IMR-90 (cell line): Measurements from ENCODE around the gene CADM4.

ENCODE experiments used
- CHD1 ChIP-seq: IDR thresholded peaks from 2 replicates; pipeline ENCODE4 v1.6.1; 2012; ENCODE audit warnings: low read depth, low read length, improper control_type of control experiment
- ELK1 ChIP-seq: fragments of 150-350 bp; IDR thresholded peaks from 2 replicates; pipeline ENCODE4 v1.6.1; 2016; ENCODE audit warnings: low read depth, mild to moderate bottlenecking, low read length, moderate library complexity, borderline replicate concordance
- FOS ChIP-seq: fragments of 150-350 bp; IDR thresholded peaks from 2 replicates; pipeline ENCODE4 v1.6.1; 2016; ENCODE audit warnings: low read depth, low read length
- MAZ ChIP-seq: IDR thresholded peaks from 2 replicates; pipeline ENCODE4 v1.6.1; 2012; ENCODE audit warnings: low read depth, mild to moderate bottlenecking, low read length, improper control_type of control experiment, moderate library complexity, borderline replicate concordance
- MXI1 ChIP-seq: IDR thresholded peaks from 2 replicates; pipeline ENCODE4 v1.6.1; 2012; ENCODE audit warnings: low read depth, mild to moderate bottlenecking, low read length, moderate library complexity, borderline replicate concordance
- POLR2A ChIP-seq: IDR thresholded peaks from 2 replicates; pipeline ENCODE4 v1.6.1; 2012; ENCODE audit warnings: mild to moderate bottlenecking, low read depth, low read length
- RAD21 ChIP-seq: IDR thresholded peaks from 2 replicates; pipeline ENCODE4 v1.6.1; 2012; ENCODE audit warnings: low read length, improper control_type of control experiment
- RCOR1 ChIP-seq: IDR thresholded peaks from 2 replicates; pipeline ENCODE4 v1.6.1; 2012; ENCODE audit warnings: mild to moderate bottlenecking, low read length, improper control_type of control experiment; ENCODE audit not compliant: insufficient replicate concordance
- RFX5 ChIP-seq: IDR thresholded peaks from 2 replicates; pipeline ENCODE4 v1.8.0; 2012; ENCODE audit warnings: low read depth, mild to moderate bottlenecking, low read length, moderate library complexity
- SMC3 ChIP-seq: fragments of 150-350 bp; IDR thresholded peaks from 2 replicates; pipeline ENCODE4 v1.6.1; 2016; ENCODE audit warnings: low read depth, mild to moderate bottlenecking, antibody characterized with exemption, low read length, moderate library complexity
- TF ChIP-seq, protein P1 (sequence below): conservative IDR thresholded peaks from 2 replicates; pipeline ENCODE4 v1.5.1; 2012; ENCODE audit warnings: mild to moderate bottlenecking, low read depth, low read length, improper control_type of control experiment
- TF ChIP-seq, protein P2 (sequence below): fragments of 150-350 bp; IDR thresholded peaks from 2 replicates; pipeline ENCODE4 v1.6.1; 2017; ENCODE audit warnings: mild to moderate bottlenecking, antibody characterized with exemption, low read length, low read depth

GRCh38 chr19:43616306-43616705 is 23.3 kb downstream of the CADM4 start:
- TF ChIP-seq, protein P1, sequence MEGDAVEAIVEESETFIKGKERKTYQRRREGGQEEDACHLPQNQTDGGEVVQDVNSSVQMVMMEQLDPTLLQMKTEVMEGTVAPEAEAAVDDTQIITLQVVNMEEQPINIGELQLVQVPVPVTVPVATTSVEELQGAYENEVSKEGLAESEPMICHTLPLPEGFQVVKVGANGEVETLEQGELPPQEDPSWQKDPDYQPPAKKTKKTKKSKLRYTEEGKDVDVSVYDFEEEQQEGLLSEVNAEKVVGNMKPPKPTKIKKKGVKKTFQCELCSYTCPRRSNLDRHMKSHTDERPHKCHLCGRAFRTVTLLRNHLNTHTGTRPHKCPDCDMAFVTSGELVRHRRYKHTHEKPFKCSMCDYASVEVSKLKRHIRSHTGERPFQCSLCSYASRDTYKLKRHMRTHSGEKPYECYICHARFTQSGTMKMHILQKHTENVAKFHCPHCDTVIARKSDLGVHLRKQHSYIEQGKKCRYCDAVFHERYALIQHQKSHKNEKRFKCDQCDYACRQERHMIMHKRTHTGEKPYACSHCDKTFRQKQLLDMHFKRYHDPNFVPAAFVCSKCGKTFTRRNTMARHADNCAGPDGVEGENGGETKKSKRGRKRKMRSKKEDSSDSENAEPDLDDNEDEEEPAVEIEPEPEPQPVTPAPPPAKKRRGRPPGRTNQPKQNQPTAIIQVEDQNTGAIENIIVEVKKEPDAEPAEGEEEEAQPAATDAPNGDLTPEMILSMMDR: no peak
- no peak for TF ChIP-seq RCOR1
- no peak for TF ChIP-seq RAD21
- TF ChIP-seq, protein P2, sequence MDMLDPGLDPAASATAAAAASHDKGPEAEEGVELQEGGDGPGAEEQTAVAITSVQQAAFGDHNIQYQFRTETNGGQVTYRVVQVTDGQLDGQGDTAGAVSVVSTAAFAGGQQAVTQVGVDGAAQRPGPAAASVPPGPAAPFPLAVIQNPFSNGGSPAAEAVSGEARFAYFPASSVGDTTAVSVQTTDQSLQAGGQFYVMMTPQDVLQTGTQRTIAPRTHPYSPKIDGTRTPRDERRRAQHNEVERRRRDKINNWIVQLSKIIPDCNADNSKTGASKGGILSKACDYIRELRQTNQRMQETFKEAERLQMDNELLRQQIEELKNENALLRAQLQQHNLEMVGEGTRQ: no peak
- no peak for TF ChIP-seq POLR2A
- TF ChIP-seq FOS: no peak
- TF ChIP-seq CHD1: no peak
- TF ChIP-seq MXI1: no peak
- TF ChIP-seq ELK1: no peak
- TF ChIP-seq RFX5: no peak
- TF ChIP-seq MAZ: no peak
- no peak for TF ChIP-seq SMC3
